Mucosa of gallbladder (tissue), 1 donor: ENCODE data around the gene C19orf67. TPM values are rescaled to one million over a fixed set of nuclear protein-coding genes. Genes with fewer than 3 reads are reported as not detected.

Experiments used
- DNase-seq: peaks from one replicate; pipeline ENCODE4 v3.0.0-alpha.2; 2020; ENCODE audit warnings: low spot score
- total RNA-seq: library from RNA; stranded (reverse); gene quantifications from one replicate; pipeline ENCODE4 v1.2.1, GENCODE V29; 2021
- donor health status: DM: no; HTN: no; CAD: no.

Gene C19orf67
- total RNA-seq, 1 donor from 2014 or later = not detected

- no peak for DNase-seq
These were observed 3.5 kb downstream of the C19orf67 start for GRCh38 chr19:14081797-14082674.

GRCh38 chr19:14080887-14081796 lies 4.4 kb downstream of the C19orf67 start:
- peak; percentile 99 for DNase-seq

GRCh38 chr19:14078411-14078810 lies 7.2 kb downstream of the C19orf67 start:
- no peak for DNase-seq

GRCh38 chr19:14073925-14074838 lies 11.4 kb downstream of the C19orf67 start:
- DNase-seq = no peak

- peak; percentile 68 for DNase-seq
These were observed 12.2 kb downstream of the C19orf67 start for GRCh38 chr19:14073261-14073924.

- peak; percentile 51 for DNase-seq
These were observed 12.9 kb downstream of the C19orf67 start, which contains the start of gene MISP3 for GRCh38 chr19:14072535-14073260. TSS of gene MISP3 (plus strand) at chr19:14072786. CDS start at chr19:14073310, 524 bp downstream.

GRCh38 chr19:14070268-14071050 lies 15.1 kb downstream of the C19orf67 start:
- DNase-seq = no peak

- no peak for DNase-seq
These were observed 19.4 kb downstream of the C19orf67 start for GRCh38 chr19:14066134-14066533.

GRCh38 chr19:14063105-14063504 lies 22.5 kb downstream of the C19orf67 start:
- DNase-seq = no peak

- DNase-seq = no peak
These were observed 23.1 kb downstream of the C19orf67 start for GRCh38 chr19:14062558-14062855.

GRCh38 chr19:14061751-14062557 lies 23.6 kb downstream of the C19orf67 start, which contains the start of gene PALM3:
TSS of gene PALM3 (minus strand) at chr19:14062076. CDS start at chr19:14061980, 96 bp downstream.
- DNase-seq = peak; percentile 85

- DNase-seq = peak; percentile 48
These were observed 24.4 kb downstream of the C19orf67 start for GRCh38 chr19:14061081-14061749.

- no peak for DNase-seq
These were observed 25.9 kb downstream of the C19orf67 start for GRCh38 chr19:14059652-14060155.

GRCh38 chr19:14059093-14059480 lies 26.5 kb downstream of the C19orf67 start:
- DNase-seq = no peak

- no peak for DNase-seq
These were observed 27.1 kb downstream of the C19orf67 start for GRCh38 chr19:14058182-14059092.

GRCh38 chr19:14056741-14057356 lies 28.7 kb downstream of the C19orf67 start:
- no peak for DNase-seq
